ENCODE measurements around the gene DGUOK. TPM values are rescaled to one million over a fixed set of nuclear protein-coding genes. Genes with fewer than 3 reads are reported as not detected.
A peak's percentile ranks its signal among the peaks of the same experiment; 100 is the strongest.

Gene DGUOK
- total and polyA plus RNA-seq, 2 donors (not counting 1 experiment from before 2014, with no cell fraction given) = 54.3 to 93.7 TPM

DNA sequence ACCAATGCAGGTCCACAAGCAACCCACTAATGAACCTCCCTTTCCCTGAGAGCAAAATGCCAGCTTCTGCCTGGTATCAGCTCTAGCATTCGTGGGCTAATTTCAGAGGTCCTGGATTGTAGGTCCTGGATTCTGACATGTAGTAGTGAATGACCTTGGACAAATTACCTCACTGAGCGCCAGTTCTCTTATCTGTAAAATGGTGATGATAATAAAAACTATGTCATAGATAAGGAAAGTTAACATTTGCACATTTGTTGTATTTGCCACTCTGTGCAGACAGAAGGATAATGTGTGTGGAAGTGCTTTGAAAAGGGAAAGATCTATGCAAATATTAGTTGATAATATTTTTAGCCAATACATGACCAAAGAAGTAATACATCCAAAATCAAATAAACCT is 53.9 kb downstream of the DGUOK start:
- Histone ChIP-seq H3K4me3 (replicated peaks in 1 of 4; ENCODE audit: control extremely low read depth in 1 of 4, insufficient read depth in 1 of 4, low read depth in 3 of 4, low read length in 4 of 4) (peak overlapping the region; percentile 23 to 59 (median 52)), H3K9me3 (ENCODE audit: control insufficient read depth, insufficient read depth, low read depth, low read length) (no peaks in the 10 kb centered on the region), H3K4me1 (ENCODE audit: control insufficient read depth, extremely low read depth, insufficient read depth, low read length) (peaks cover 7% of the 10 kb centered on the region), H4K20me1 (ENCODE audit: control insufficient read depth, extremely low read depth, insufficient read depth, low read length) (no peaks in the 10 kb centered on the region), H3K27ac (ENCODE audit: insufficient read depth, low read length) (no peak overlapping the region), H3K9ac (ENCODE audit: insufficient read depth, low read length) (no peak overlapping the region), H3K79me2 (ENCODE audit: control insufficient read depth, insufficient read depth, low read length) (no peaks in the 10 kb centered on the region), H2AFZ (ENCODE audit: low read length) (no peak overlapping the region), H3K36me3 (ENCODE audit: control insufficient read depth, insufficient read depth, low read length) (no peaks in the 10 kb centered on the region), H3K4me2 (ENCODE audit: extremely low read depth, insufficient read depth, low read length) (peak overlapping the region; percentile 82), H3K27me3 (ENCODE audit: control insufficient read depth, insufficient read depth, low read length) (no peaks in the 10 kb centered on the region)
- no peak for TF ChIP-seq EZH2 (IDR thresholded peaks at IDR 0.05; ENCODE audit: low read length, missing control alignments)
- TF ChIP-seq, protein P1, sequence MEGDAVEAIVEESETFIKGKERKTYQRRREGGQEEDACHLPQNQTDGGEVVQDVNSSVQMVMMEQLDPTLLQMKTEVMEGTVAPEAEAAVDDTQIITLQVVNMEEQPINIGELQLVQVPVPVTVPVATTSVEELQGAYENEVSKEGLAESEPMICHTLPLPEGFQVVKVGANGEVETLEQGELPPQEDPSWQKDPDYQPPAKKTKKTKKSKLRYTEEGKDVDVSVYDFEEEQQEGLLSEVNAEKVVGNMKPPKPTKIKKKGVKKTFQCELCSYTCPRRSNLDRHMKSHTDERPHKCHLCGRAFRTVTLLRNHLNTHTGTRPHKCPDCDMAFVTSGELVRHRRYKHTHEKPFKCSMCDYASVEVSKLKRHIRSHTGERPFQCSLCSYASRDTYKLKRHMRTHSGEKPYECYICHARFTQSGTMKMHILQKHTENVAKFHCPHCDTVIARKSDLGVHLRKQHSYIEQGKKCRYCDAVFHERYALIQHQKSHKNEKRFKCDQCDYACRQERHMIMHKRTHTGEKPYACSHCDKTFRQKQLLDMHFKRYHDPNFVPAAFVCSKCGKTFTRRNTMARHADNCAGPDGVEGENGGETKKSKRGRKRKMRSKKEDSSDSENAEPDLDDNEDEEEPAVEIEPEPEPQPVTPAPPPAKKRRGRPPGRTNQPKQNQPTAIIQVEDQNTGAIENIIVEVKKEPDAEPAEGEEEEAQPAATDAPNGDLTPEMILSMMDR (conservative IDR thresholded peaks at IDR 0.05 in 1 of 2, IDR thresholded peaks at IDR 0.05 in 1 of 2; ENCODE audit: low read depth in 1 of 2, low read length in 2 of 2) = no peak
- no peak for DNase-seq (ENCODE audit: low read depth in 2 of 2)

- TF ChIP-seq EZH2 (IDR thresholded peaks at IDR 0.05; ENCODE audit: low read length, missing control alignments) = no peak
- TF ChIP-seq, protein P1 (conservative IDR thresholded peaks at IDR 0.05 in 1 of 2, IDR thresholded peaks at IDR 0.05 in 1 of 2; ENCODE audit: low read depth in 1 of 2, low read length in 2 of 2) = no peak
- no peak for DNase-seq (ENCODE audit: low read depth in 2 of 2)
- Histone ChIP-seq H3K9me3 (ENCODE audit: control insufficient read depth, insufficient read depth, low read depth, low read length) (no peaks in the 10 kb centered on the region), H3K4me1 (ENCODE audit: control insufficient read depth, extremely low read depth, insufficient read depth, low read length) (peaks cover 12% of the 10 kb centered on the region), H3K4me3 (replicated peaks in 1 of 4; ENCODE audit: control extremely low read depth in 1 of 4, insufficient read depth in 1 of 4, low read depth in 3 of 4, low read length in 4 of 4) (peak overlapping the region; percentile 23 to 59 (median 52)), H2AFZ (ENCODE audit: low read length) (peak overlapping the region; percentile 88), H3K4me2 (ENCODE audit: extremely low read depth, insufficient read depth, low read length) (peak overlapping the region; percentile 82), H3K36me3 (ENCODE audit: control insufficient read depth, insufficient read depth, low read length) (no peaks in the 10 kb centered on the region), H4K20me1 (ENCODE audit: control insufficient read depth, extremely low read depth, insufficient read depth, low read length) (no peaks in the 10 kb centered on the region), H3K27ac (ENCODE audit: insufficient read depth, low read length) (peak overlapping the region; percentile 42), H3K27me3 (ENCODE audit: control insufficient read depth, insufficient read depth, low read length) (no peaks in the 10 kb centered on the region), H3K79me2 (ENCODE audit: control insufficient read depth, insufficient read depth, low read length) (no peaks in the 10 kb centered on the region), H3K9ac (ENCODE audit: insufficient read depth, low read length) (no peak overlapping the region)
These were observed 54.7 kb downstream of the DGUOK start for GRCh38 chr2:73981081-73982001.

GRCh38 chr2:73982140-73982617 is 55.5 kb downstream of the DGUOK start:
- H3K4me2 ChIP-seq (ENCODE audit: extremely low read depth, insufficient read depth, low read length) = no peak overlapping the region
- H3K36me3 ChIP-seq (ENCODE audit: control insufficient read depth, insufficient read depth, low read length) = no peaks in the 10 kb centered on the region
- H3K79me2 ChIP-seq (ENCODE audit: control insufficient read depth, insufficient read depth, low read length) = peaks cover 3% of the 10 kb centered on the region
- peaks cover 14% of the 10 kb centered on the region for H3K4me1 ChIP-seq (ENCODE audit: control insufficient read depth, extremely low read depth, insufficient read depth, low read length)
- no peak overlapping the region for H2AFZ ChIP-seq (ENCODE audit: low read length)
- H3K4me3 ChIP-seq (replicated peaks in 1 of 4; ENCODE audit: control extremely low read depth in 1 of 4, insufficient read depth in 1 of 4, low read depth in 3 of 4, low read length in 4 of 4) = peak overlapping the region in 1 of 4 experiments; percentile 58
- peak; percentile 44 to 63 for DNase-seq (ENCODE audit: low read depth in 2 of 2)
- no peaks in the 10 kb centered on the region for H3K9me3 ChIP-seq (ENCODE audit: control insufficient read depth, insufficient read depth, low read depth, low read length)
- TF ChIP-seq, protein P1 (conservative IDR thresholded peaks at IDR 0.05 in 1 of 2, IDR thresholded peaks at IDR 0.05 in 1 of 2; ENCODE audit: low read depth in 1 of 2, low read length in 2 of 2) = no peak
- no peak for TF ChIP-seq EZH2 (IDR thresholded peaks at IDR 0.05; ENCODE audit: low read length, missing control alignments)
- no peak overlapping the region for H3K27ac ChIP-seq (ENCODE audit: insufficient read depth, low read length)
- H4K20me1 ChIP-seq (ENCODE audit: control insufficient read depth, extremely low read depth, insufficient read depth, low read length) = no peaks in the 10 kb centered on the region
- no peaks in the 10 kb centered on the region for H3K27me3 ChIP-seq (ENCODE audit: control insufficient read depth, insufficient read depth, low read length)
- H3K9ac ChIP-seq (ENCODE audit: insufficient read depth, low read length) = no peak overlapping the region

Data from fibroblast of lung (primary cell).